Inflammatory macrophage treated with lipopolysaccharide for 4 hours (primary cell): Measurements from ENCODE around the gene ELL2.
"Not testable (repeated sequence)": the region's sequence is repeated elsewhere in the genome, so short reads cannot be mapped to it uniquely, and the experiment has no call there.

Experiments
- DNase-seq: peaks from one replicate; pipeline ENCODE4 v3.0.0-alpha.2; 2020

The ELL2 gene

DNA sequence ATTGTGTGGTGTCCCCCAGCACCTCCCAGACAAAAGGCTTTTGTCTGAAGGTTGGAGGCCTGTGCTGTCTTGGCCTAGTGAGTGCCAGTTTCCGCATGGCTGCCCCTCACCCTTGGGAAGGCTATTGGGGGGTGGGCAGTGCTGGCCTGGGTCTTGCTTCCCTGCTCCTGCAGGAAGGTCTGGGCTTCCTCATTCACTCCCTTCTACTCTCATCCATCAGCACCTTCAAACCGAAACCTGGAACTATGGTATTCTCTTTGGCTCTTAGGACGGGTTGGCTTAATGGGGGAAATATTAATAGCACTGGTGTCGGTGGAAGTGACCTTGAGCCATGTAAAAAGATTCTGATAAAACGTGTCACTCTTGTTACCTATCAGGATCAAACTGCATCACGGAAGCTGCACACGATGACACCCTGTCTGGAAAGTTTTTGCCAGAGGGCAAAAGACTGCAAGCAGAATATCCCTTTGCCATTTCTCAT is 105.1 kb downstream of the ELL2 start:
- DNase-seq = no peak

DNA sequence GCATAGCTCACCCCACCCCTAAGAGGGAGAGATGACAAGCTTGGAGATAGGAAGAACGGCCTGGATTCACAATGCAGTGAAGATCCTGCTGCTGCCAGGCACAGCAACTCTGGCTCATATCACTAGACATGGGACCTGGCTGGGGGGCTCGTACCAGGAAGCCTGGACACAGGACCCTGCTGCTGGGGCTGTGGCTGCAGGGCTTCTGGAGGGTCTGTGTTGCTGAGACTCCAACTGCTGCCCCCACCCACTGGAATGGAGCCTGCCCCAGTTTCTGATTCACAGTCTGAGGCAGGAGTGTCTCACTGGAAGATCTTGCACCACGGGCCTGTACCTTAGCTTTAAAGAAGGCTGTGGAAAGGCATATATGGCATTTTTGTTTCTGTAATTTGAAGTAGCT is 108.2 kb downstream of the ELL2 start:
- no peak for DNase-seq

DNA sequence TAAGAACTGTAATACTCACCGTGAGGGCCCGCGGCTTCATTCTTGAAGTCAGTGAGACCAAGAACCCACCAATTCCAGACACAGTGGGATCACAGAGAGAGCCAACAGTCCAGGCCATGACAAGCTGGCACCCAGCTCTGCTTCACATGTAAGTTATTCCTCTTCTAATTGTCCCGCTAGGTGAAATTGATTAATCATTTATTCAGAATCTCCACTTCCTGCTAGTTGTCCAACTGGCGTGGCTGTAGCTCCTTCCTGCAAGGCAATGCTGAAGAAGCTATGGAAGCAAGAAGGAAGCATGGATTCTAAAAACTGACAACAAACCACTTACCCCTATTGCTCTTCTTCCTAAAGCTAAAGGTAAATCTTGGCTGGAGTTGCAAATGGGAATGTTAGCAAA is 109.1 kb downstream of the ELL2 start:
- no peak for DNase-seq

DNA sequence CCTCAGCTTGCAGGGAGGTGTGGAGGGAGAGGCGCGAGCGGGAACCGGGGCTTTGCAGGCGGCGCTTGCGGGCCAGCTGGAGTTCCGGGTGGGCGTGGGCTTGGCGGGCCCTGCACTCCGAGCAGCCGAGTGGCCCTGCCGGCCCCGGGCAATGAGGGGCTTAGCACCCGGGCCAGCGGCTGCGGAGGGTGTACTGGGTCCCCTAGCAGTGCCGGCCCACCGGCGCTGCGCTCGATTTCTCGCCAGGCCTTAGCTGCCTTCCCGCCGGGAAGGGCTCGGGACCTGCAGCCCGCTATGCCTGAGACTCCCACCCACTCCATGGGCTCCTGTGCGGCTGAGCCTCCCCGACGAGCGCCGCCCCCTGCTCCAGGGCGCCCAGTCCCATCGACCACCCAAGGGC is 110.5 kb downstream of the ELL2 start:
- not testable (repeated sequence) for DNase-seq

- DNase-seq = no peak
Observed at GRCh38 chr5:95850391-95850894, 111.2 kb downstream of the ELL2 start.

DNA sequence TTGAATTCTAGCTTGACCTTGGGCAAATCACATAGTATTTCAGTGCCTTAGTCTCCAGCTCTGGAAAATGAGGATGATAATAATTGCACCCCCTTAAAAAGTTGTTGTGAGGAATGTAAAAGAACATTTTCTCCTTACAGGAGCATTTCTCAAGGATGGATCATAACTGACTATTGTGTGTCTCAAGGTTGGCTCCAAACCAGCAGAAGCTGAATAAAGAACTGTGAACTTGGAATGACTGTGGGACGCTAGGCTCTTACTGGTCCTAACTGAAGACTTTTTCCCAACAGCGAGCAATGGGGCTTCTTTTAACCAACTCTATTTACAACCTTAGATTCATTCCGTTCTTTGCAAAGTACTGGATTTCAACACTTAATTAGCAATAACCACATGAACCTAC is 113.0 kb downstream of the ELL2 start:
- no peak for DNase-seq

- no peak for DNase-seq
Observed at GRCh38 chr5:95847261-95847592, 114.4 kb downstream of the ELL2 start.

GRCh38 chr5:95846554-95847260 is 114.9 kb downstream of the ELL2 start:
- peak; percentile 73 for DNase-seq

GRCh38 chr5:95845391-95845790 is 116.3 kb downstream of the ELL2 start:
- DNase-seq = peak; percentile 50

- DNase-seq = peak; percentile 89
Observed at GRCh38 chr5:95843733-95844223, 117.9 kb downstream of the ELL2 start.

- DNase-seq = peak; percentile 98
Observed at GRCh38 chr5:95842854-95843544, 118.7 kb downstream of the ELL2 start.

DNA sequence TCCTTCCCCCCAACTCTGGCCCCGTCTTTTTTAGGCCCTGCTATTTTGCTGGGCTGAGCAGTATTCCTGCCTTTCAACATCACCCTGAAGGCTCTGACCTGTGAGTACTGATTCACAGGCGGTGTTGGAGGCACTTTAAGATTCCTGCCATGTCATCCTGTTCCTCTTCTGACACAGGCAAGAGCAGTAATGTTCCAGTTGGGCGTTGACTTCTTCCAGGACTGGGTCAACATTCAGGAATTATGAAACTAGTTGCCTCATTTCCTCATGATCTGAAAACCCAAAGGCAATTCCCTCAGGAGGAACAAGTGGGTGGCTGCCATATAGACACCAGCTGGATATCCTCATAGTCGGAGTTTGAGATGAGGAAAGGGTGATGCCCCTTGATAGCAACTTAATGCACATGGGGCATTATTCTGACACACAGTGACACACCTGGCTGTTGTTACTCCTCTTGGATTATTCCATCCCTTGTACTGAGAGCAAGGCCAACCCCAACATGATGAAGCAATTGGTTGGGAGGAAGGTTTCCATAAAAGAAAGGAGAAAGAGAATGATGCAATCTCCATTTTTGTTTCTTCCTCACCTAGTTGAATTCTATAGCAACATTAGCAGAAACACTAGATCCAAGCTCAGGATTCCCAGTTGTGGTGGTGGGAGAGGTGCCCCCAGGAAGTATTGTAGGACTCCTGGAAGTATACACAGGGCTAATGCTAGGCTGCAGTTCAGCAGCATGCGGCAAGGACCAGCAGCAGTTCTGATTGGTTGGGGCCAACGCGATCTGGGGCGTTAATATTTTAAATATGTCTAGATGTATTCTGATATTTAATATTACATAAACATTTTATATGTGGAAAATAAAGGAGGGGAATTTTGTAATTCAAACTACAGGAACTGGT is 119.5 kb downstream of the ELL2 start:
- DNase-seq = peak; percentile 95

GRCh38 chr5:95840956-95841705 is 120.5 kb downstream of the ELL2 start:
- DNase-seq = peak; percentile 74

DNA sequence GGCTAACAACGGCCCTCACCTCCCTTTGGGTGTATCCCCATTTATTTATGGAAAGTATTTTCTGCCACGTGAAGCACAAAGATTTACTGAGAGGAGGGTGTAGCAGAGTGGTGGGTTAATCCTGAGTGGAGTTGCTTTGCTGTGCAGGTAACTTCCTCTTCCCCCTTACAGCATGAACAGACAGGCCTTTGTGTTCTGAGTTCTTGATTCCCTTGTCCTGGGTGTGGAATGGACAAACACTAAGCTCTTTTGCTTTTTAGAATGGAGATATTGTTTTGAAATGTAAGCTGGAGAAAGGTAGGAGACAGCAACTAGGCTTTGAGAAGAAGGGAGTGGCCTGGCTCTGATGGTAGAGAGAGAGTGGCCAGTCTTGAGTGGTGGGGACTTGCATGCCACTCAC is 122.0 kb downstream of the ELL2 start:
- no peak for DNase-seq

GRCh38 chr5:95838556-95838955 is 123.1 kb downstream of the ELL2 start:
- DNase-seq = no peak

GRCh38 chr5:95838001-95838520 is 123.6 kb downstream of the ELL2 start:
- no peak for DNase-seq

DNA sequence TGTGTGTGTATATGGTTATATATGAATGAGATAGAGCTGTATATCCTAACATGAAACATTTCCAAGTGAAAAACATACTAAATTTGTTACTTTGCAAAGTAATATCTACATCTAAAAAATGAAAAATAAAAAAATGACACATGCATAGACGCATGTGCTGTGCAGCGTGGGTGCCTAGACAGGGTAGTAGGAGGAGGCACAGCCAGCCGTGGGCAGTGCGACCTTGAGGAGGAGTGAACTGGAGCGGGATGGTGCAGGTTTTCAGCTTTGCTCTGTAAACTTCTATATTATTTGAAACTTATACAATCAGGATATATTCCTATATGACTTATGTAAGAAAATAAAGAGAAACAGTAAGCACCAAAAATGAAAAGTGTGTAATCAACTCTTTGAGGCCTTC is 124.2 kb downstream of the ELL2 start:
- no peak for DNase-seq

GRCh38 chr5:95836971-95837370 is 124.7 kb downstream of the ELL2 start:
- not testable (repeated sequence) for DNase-seq

DNA sequence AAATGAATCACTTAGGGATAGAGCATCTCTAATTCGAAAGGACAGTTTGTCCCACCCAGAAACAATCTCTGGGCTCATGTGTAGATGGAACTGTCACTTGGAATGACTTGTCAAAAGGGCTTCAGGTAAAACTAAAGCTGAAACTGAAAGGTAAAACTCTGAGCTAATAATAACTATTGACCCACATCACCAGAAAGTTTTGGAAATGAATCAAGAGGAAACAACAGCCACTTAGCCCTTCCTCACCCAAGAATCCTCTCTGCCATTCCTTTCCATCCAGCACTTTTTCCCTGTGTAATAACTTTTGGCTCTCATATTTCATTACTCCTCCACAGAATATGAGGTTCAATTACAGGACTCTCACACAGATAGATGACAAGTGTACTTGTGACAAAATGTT is 125.1 kb downstream of the ELL2 start:
- peak; percentile 50 for DNase-seq

DNA sequence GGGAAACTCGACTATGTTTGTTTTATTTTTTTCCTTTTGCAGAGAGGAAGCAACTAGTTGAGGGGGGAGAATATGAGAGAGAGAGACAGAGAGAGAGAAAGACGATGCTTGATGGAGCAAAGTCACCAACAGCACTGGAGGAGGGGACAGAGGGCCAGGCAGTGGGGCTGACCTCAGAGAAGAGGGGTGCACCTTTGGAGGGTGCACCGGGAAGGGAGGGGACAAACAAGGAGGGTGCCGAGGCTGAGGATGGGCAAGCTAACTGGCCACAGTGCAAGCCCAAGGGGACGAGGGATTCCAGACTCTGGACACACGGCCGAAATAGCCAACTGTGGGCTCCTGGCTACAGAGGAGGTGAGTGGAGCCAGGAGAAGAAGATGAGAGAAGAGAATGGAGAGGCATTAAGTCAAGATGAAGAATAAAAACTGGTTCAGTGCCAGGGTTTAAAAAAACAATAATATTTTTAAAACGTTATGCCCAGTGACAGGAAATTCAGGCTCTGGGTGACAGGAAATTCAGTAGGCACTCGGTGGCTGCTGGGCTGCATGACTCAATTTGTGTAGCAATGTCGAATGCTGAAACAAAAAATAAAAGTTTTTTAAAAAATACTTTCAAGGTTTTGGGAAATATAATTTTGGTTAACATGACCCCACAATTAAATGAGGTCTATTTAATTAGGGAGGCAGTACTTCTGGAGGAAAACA is 125.8 kb downstream of the ELL2 start:
- DNase-seq = peak; percentile 72
